Colonic mucosa (tissue), 4 donors: ENCODE results near the gene BCORL1. TPM values are rescaled to one million over a fixed set of nuclear protein-coding genes. Genes with fewer than 3 reads are reported as not detected.

Experiments
- DNase-seq: peaks from one replicate; pipeline ENCODE4 v3.0.0-alpha.2; 2020
- H3K27ac ChIP-seq: fragments of 200-600 bp; one replicate; pipeline ENCODE4 v1.8.0; 2021
- H3K27me3 ChIP-seq: fragments of 200-600 bp; one replicate; pipeline ENCODE4 v1.8.0; 2021
- H3K36me3 ChIP-seq: fragments of 200-600 bp; one replicate; pipeline ENCODE4 v1.8.0; 2021
- H3K4me1 ChIP-seq: fragments of 200-600 bp; one replicate; pipeline ENCODE4 v1.8.0; 2021; ENCODE audit warnings: mild to moderate bottlenecking
- H3K4me3 ChIP-seq: fragments of 200-600 bp; one replicate; pipeline ENCODE4 v1.8.0; 2021
- H3K9ac ChIP-seq, 2 donors: one replicate each; pipeline ENCODE4 v1.7.0; 2013; ENCODE audit warnings: control low read depth in 2 of 2, low read depth in 2 of 2, low read length in 2 of 2
- H3K9me3 ChIP-seq: fragments of 200-600 bp; one replicate; pipeline ENCODE4 v1.8.0; 2021
- intact Hi-C: fragments of 100-400 bp; cut with DNase I; formaldehyde crosslinking; loops from one replicate; pipeline ENCODE4 v1.14.1; 2022
- total RNA-seq, 2 donors: library from RNA; stranded (reverse); fragmentation: NEBNext Ultra II Directional in 1 of 2; extraction: Animal tissue kit (Norgen Biotek cat#: 25700) in 1 of 2; gene quantifications; one replicate each; pipeline ENCODE4 v1.2.1, GENCODE V29; 2021
- TF ChIP-seq, protein P1 (sequence below): fragments of 200-600 bp; IDR thresholded peaks from one replicate; pipeline ENCODE4 v1.8.0; 2022; ENCODE audit warnings: antibody characterized with exemption, mild to moderate bottlenecking
- donor health status: healthy.
- donor health status: DM: no; HTN: no; CAD: no.
- donor health status: DM: no; HTN: no; CAD: no.

The BCORL1 gene, protein sequence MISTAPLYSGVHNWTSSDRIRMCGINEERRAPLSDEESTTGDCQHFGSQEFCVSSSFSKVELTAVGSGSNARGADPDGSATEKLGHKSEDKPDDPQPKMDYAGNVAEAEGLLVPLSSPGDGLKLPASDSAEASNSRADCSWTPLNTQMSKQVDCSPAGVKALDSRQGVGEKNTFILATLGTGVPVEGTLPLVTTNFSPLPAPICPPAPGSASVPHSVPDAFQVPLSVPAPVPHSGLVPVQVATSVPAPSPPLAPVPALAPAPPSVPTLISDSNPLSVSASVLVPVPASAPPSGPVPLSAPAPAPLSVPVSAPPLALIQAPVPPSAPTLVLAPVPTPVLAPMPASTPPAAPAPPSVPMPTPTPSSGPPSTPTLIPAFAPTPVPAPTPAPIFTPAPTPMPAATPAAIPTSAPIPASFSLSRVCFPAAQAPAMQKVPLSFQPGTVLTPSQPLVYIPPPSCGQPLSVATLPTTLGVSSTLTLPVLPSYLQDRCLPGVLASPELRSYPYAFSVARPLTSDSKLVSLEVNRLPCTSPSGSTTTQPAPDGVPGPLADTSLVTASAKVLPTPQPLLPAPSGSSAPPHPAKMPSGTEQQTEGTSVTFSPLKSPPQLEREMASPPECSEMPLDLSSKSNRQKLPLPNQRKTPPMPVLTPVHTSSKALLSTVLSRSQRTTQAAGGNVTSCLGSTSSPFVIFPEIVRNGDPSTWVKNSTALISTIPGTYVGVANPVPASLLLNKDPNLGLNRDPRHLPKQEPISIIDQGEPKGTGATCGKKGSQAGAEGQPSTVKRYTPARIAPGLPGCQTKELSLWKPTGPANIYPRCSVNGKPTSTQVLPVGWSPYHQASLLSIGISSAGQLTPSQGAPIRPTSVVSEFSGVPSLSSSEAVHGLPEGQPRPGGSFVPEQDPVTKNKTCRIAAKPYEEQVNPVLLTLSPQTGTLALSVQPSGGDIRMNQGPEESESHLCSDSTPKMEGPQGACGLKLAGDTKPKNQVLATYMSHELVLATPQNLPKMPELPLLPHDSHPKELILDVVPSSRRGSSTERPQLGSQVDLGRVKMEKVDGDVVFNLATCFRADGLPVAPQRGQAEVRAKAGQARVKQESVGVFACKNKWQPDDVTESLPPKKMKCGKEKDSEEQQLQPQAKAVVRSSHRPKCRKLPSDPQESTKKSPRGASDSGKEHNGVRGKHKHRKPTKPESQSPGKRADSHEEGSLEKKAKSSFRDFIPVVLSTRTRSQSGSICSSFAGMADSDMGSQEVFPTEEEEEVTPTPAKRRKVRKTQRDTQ (N-terminal part only)
- 10 to 100 TPM in 1 of 2 donors, 1 to 10 TPM in 1; 8.3 to 14.4 TPM for total RNA-seq

DNA sequence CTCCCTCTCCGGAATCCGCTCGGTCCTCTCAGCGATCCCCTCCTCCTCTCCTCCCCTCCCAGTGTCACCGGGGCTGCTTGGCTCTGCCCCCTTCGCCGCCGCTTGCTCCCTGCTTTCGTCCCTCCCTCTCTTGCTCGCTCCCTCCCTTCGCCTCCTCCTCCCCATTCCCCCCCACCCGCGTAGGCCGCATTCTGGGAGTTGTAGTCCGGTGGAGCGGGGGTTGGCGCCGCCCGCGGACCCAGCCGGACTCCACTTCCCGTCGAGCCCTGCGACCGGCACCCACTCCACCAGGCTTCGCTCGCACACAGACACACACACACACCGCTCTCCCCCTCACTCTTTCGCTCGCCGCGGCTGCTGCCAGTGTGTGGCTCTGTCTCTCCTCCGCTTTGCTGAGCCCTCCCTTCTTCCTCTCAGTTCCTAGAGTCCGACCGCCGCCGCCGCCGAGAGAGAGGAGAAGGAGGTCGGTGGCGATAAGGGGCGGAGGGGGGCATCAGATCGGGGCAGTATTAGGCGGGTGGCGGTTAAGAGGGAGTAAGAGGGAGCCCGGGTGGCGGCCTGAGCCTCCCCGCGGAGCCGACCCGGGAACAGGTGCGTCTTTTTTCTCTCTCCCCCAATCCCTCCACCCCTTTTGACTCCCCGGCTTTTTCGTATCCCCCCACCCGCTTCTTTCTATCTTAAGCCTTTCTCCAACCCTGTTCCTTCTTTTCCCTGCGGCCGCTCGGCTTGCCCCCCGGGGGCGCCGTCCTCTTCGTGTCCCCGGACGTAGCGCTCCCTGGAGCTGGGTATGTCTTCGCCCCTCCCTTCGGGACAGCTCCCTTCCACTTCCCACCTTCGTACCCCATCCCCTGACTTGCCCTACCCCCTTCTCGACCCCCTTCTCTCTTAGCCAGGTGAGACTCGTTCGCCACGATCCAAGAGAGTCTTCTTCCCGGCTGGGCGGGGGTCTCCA, at the start of gene BCORL1:
BCORL1 (plus strand) TSS at position 336 of the 952 bp plus-strand sequence. CDS start 22,597 bp downstream, outside the sequence.
- no peak within 1 kb of the TSS for H3K4me3 ChIP-seq
- H3K27ac ChIP-seq, result peak within 1 kb of the TSS; percentile 36
- peak within 1 kb of the TSS; percentile 65 to 78 for H3K9ac ChIP-seq
- peak; percentile 88 for DNase-seq
- TF ChIP-seq, protein P1, sequence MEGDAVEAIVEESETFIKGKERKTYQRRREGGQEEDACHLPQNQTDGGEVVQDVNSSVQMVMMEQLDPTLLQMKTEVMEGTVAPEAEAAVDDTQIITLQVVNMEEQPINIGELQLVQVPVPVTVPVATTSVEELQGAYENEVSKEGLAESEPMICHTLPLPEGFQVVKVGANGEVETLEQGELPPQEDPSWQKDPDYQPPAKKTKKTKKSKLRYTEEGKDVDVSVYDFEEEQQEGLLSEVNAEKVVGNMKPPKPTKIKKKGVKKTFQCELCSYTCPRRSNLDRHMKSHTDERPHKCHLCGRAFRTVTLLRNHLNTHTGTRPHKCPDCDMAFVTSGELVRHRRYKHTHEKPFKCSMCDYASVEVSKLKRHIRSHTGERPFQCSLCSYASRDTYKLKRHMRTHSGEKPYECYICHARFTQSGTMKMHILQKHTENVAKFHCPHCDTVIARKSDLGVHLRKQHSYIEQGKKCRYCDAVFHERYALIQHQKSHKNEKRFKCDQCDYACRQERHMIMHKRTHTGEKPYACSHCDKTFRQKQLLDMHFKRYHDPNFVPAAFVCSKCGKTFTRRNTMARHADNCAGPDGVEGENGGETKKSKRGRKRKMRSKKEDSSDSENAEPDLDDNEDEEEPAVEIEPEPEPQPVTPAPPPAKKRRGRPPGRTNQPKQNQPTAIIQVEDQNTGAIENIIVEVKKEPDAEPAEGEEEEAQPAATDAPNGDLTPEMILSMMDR, result no peak
- no peaks in the 10 kb centered on the region for H3K36me3 ChIP-seq
- intact Hi-C loops, result no loop called here
- H3K9me3 ChIP-seq, result no peaks in the 10 kb centered on the region
- H3K4me1 ChIP-seq, result no peaks in the 10 kb centered on the region
- no peaks in the 10 kb centered on the region for H3K27me3 ChIP-seq

DNA sequence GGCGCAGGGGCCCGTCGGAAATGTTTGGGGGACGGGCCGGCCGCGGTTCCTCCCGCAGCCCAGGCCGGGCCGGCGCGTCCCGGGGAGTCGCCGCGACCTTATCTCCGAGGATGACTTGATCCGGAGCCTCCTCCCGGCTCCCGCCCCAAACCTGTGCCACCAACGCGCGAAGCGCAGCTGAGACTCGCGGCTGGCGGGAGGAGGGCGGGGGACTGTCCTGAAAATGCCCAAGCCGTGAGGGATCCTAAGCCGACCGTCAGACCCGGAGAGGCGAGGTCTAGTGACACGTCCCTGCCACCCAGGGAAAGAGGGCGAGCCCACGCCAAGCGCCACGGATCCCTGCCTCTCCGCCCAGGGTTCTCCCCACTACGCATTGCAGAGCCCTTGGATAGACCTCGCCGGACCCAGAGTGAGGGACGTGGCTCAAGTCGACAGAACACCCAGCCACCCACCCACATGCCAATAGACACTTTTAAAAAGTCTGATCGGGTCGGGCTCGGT, 49.6 kb upstream of the BCORL1 start:
- H3K9ac ChIP-seq, result peak overlapping the region; percentile 46 to 69
- no peaks in the 10 kb centered on the region for H3K27me3 ChIP-seq
- no peaks in the 10 kb centered on the region for H3K9me3 ChIP-seq
- intact Hi-C loops, result no loop called here
- H3K36me3 ChIP-seq, result no peaks in the 10 kb centered on the region
- TF ChIP-seq, protein P1, result no peak
- no peaks in the 10 kb centered on the region for H3K4me1 ChIP-seq
- DNase-seq, result peak; percentile 36
- peak overlapping the region; percentile 40 for H3K4me3 ChIP-seq
- no peak overlapping the region for H3K27ac ChIP-seq

DNA sequence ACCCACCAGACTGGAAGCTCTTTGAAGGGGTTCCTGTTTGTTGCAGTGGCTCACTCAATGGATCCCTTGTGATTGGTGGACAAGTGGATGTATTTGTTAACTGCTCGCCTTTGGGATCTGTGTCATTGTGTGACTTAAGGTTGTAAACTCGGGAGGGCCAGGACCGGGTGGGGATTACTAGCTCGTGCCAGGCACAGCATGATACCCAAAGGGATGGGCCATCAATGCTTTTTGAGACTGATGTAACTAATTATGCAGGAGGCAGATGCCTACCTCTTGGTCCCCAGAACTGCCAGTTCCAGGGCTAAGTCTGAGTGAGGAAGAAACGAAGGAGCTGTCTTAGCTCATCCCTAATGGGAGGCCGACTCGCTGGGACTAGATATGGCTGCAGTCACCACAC, 48.7 kb upstream of the BCORL1 start:
- H3K27ac ChIP-seq, result no peak overlapping the region
- TF ChIP-seq, protein P1, result no peak
- no peaks in the 10 kb centered on the region for H3K27me3 ChIP-seq
- intact Hi-C loops, result no loop called here
- no peak for DNase-seq
- H3K36me3 ChIP-seq, result no peaks in the 10 kb centered on the region
- no peak overlapping the region for H3K9ac ChIP-seq
- H3K4me1 ChIP-seq, result no peaks in the 10 kb centered on the region
- H3K4me3 ChIP-seq, result no peak overlapping the region
- H3K9me3 ChIP-seq, result no peaks in the 10 kb centered on the region

DNA sequence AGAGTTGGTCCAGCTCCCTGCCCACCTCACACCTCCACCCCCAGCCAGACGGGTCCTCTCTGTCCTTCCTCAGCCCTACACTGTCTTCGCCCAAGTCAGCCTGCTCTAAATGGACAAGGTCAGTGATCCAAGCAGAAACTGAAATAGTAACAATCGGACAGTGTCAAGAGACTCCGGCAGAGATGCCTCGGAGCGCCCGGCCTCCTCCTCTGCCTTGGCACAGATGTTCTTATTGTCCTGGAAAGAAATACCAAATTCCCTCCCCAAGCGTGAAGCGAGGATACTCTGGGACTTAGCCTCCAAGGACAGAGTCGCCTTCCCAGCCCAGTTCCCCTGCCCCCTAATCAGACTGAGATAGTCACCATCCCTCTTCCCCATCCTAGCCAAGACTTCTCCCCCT, 48.0 kb upstream of the BCORL1 start:
- Histone ChIP-seq H3K27ac (no peak overlapping the region), H3K9me3 (no peaks in the 10 kb centered on the region), H3K4me3 (no peak overlapping the region), H3K4me1 (no peaks in the 10 kb centered on the region), H3K9ac (no peak overlapping the region), H3K27me3 (no peaks in the 10 kb centered on the region), H3K36me3 (no peaks in the 10 kb centered on the region)
- no peak for DNase-seq
- intact Hi-C loops, result no loop called here
- TF ChIP-seq, protein P1, result no peak
